OCI-LY1 (cell line): ENCODE results near the gene SEC24C.

Experiments used
- EZH2 ChIP-seq: fragments of 200-600 bp; sonication (generic), shearing (Covaris generic); IDR thresholded peaks from 2 replicates; pipeline ENCODE4 v1.8.0; 2017; ENCODE audit warnings: borderline replicate concordance, mixed run types, mild to moderate bottlenecking, antibody characterized with exemption, low read length, moderate library complexity, mixed read lengths
- TF ChIP-seq, protein P1 (sequence below): fragments of 200-600 bp; sonication (generic), shearing (Covaris generic); IDR thresholded peaks from 2 replicates; pipeline ENCODE4 v1.5.1; 2017; ENCODE audit warnings: mild to moderate bottlenecking, antibody characterized with exemption, low read length, moderate library complexity, mixed read lengths

DNA sequence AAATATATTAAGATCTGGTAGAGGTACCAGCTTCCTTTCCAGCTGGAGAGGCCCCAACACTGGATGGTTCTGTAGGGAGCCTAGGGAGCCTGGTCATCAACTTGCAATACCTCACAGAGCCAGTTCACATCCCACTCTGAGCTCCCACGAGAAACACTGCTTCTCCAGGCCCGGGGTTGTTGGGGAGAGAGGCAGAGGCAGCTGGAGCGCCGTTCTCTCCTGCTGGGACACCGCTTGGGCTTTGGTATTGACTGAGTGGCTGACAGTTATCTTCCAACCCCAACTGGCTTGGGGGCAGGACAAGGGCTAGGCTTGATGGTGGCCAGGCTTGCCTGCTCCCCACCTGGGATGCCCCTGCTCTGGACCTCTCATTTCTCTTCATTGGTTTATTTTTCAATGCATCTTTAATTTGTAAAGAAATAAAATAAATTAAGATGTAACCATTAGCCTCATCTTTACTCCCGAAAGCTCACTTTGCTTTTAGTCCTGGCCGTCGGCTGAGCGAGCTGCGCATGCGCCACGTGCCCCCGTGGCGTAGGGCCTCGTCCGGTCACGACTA lies 27.6 kb downstream of the SEC24C start:
- TF ChIP-seq, protein P1, sequence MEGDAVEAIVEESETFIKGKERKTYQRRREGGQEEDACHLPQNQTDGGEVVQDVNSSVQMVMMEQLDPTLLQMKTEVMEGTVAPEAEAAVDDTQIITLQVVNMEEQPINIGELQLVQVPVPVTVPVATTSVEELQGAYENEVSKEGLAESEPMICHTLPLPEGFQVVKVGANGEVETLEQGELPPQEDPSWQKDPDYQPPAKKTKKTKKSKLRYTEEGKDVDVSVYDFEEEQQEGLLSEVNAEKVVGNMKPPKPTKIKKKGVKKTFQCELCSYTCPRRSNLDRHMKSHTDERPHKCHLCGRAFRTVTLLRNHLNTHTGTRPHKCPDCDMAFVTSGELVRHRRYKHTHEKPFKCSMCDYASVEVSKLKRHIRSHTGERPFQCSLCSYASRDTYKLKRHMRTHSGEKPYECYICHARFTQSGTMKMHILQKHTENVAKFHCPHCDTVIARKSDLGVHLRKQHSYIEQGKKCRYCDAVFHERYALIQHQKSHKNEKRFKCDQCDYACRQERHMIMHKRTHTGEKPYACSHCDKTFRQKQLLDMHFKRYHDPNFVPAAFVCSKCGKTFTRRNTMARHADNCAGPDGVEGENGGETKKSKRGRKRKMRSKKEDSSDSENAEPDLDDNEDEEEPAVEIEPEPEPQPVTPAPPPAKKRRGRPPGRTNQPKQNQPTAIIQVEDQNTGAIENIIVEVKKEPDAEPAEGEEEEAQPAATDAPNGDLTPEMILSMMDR, result no peak
- no peak for TF ChIP-seq EZH2
